Measurements from ENCODE around the gene NKRF.
"Not testable (repeated sequence)": the region's sequence is repeated elsewhere in the genome, so short reads cannot be mapped to it uniquely, and the experiment has no call there.

Gene NKRF

GRCh38 chrX:119606280-119607017 lies at the start of gene NKRF:
TSS of gene NKRF (minus strand) at chrX:119606424.
- peak; percentile 76 for DNase-seq

GRCh38 chrX:119655125-119655524 lies 48.9 kb upstream of the NKRF start:
- DNase-seq = peak; percentile 56

GRCh38 chrX:119654112-119654531 lies 47.9 kb upstream of the NKRF start:
- DNase-seq = no peak

GRCh38 chrX:119648421-119648775 lies 42.2 kb upstream of the NKRF start:
- DNase-seq = no peak

- DNase-seq = no peak
These were observed 41.6 kb upstream of the NKRF start for GRCh38 chrX:119647552-119648420.

- no peak for DNase-seq
These were observed 40.9 kb upstream of the NKRF start for GRCh38 chrX:119647089-119647488.

- no peak for DNase-seq
These were observed 40.3 kb upstream of the NKRF start for GRCh38 chrX:119646515-119646914.

GRCh38 chrX:119643696-119644095 lies 37.5 kb upstream of the NKRF start:
- no peak for DNase-seq

- no peak for DNase-seq
These were observed 34.5 kb upstream of the NKRF start for GRCh38 chrX:119640731-119641170.

GRCh38 chrX:119638725-119639471 lies 32.7 kb upstream of the NKRF start:
- DNase-seq = no peak

GRCh38 chrX:119637421-119637820 lies 31.2 kb upstream of the NKRF start:
- not testable (repeated sequence) for DNase-seq

- no peak for DNase-seq
These were observed 30.2 kb upstream of the NKRF start for GRCh38 chrX:119636419-119636818.

GRCh38 chrX:119635799-119636198 lies 29.6 kb upstream of the NKRF start:
- no peak for DNase-seq

GRCh38 chrX:119635179-119635578 lies 29.0 kb upstream of the NKRF start:
- DNase-seq = no peak

GRCh38 chrX:119625843-119626242 lies 19.6 kb upstream of the NKRF start:
- no peak for DNase-seq

GRCh38 chrX:119624951-119625668 lies 18.9 kb upstream of the NKRF start:
- DNase-seq = no peak

GRCh38 chrX:119624417-119624816 lies 18.2 kb upstream of the NKRF start:
- no peak for DNase-seq

- no peak for DNase-seq
These were observed 16.4 kb upstream of the NKRF start for GRCh38 chrX:119622356-119623232.

- DNase-seq = no peak
These were observed 12.2 kb upstream of the NKRF start for GRCh38 chrX:119618439-119618838.

GRCh38 chrX:119617517-119618164 lies 11.4 kb upstream of the NKRF start:
- DNase-seq = no peak

GRCh38 chrX:119614776-119615175 lies 8.6 kb upstream of the NKRF start:
- DNase-seq = no peak
